ENCODE measurements around the gene LYAR.

DNA sequence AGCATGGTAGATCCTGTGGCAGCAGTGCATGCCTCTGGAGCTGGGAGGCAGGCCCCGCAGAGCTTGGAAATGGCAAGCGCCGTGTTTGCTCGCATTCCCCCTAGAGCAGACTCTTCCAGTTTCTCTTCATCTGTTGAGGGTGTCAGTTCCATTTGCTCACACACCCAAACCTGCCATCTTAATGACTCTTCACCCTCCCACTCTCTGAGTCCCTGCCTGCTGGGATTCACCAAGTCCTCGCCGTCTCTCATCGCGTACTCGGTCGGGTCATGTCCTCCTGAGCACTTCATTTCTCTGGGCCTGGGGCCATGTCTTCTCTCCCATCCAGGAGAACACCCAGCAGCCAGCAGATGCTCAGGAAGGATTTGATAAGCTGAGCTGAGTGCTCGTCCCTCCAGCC is 17.0 kb upstream of the LYAR start:
- TF ChIP-seq, protein P1, sequence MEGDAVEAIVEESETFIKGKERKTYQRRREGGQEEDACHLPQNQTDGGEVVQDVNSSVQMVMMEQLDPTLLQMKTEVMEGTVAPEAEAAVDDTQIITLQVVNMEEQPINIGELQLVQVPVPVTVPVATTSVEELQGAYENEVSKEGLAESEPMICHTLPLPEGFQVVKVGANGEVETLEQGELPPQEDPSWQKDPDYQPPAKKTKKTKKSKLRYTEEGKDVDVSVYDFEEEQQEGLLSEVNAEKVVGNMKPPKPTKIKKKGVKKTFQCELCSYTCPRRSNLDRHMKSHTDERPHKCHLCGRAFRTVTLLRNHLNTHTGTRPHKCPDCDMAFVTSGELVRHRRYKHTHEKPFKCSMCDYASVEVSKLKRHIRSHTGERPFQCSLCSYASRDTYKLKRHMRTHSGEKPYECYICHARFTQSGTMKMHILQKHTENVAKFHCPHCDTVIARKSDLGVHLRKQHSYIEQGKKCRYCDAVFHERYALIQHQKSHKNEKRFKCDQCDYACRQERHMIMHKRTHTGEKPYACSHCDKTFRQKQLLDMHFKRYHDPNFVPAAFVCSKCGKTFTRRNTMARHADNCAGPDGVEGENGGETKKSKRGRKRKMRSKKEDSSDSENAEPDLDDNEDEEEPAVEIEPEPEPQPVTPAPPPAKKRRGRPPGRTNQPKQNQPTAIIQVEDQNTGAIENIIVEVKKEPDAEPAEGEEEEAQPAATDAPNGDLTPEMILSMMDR (IDR thresholded peaks at IDR 0.05), result no peak
- TF ChIP-seq POLR2A (IDR thresholded peaks at IDR 0.05) (no peak), POLR2AphosphoS5 (IDR thresholded peaks at IDR 0.05) (no peak)
